GM12878 (cell line): ENCODE measurements around the gene KCNC1. TPM values are rescaled to one million over a fixed set of nuclear protein-coding genes. Genes with fewer than 3 reads are reported as not detected.

ENCODE experiments used
- ATAC-seq: fragments of 200-7000 bp; cut with Tn5 transposase; 3 replicates; pipeline ENCODE4 v1.9.1; 2020; ENCODE audit warnings: mild to moderate bottlenecking, moderate library complexity
- BruUV-seq: library from RNA; stranded (reverse); fragments of 400-500 nt; replicated peaks from 2 replicates; lab custom pipeline; 2021; lab: Mats Ljungman, UMichigan
- CTCF ChIA-PET: fragments of 300-600 bp; sonication (Branson Sonifier 250); formaldehyde crosslinking; extraction: SDS; loops from one replicate; lab custom pipeline; 2021; ENCODE audit warnings: inconsistent platforms; lab: Yijun Ruan, JAX
- POLR2A ChIA-PET: fragments of 350-600 bp; formaldehyde crosslinking; extraction: SDS; loops from one replicate; lab custom pipeline; 2021; ENCODE audit warnings: inconsistent platforms; lab: Charles Lee
- RAD21 ChIA-PET: fragments of 300-600 bp; sonication (Branson Sonifier 250); formaldehyde crosslinking; loops from one replicate; lab custom pipeline; 2023; ENCODE audit warnings: antibody characterized with exemption; ENCODE audit not compliant: unreplicated experiment; lab: Charles Lee
- SMC1A ChIA-PET: fragments of 300-600 bp; sonication (Branson Sonifier 250); formaldehyde crosslinking; loops from one replicate; lab custom pipeline; 2023; ENCODE audit not compliant: unreplicated experiment, uncharacterized antibody; lab: Charles Lee
- DNase-seq: peaks from one replicate; pipeline ENCODE4 v3.0.0-alpha.2; 2011; ENCODE audit warnings: low read depth, low spot score
- FAIRE-seq: peaks from 3 replicates; lab custom pipeline; 2011; peaks lifted over from hg19 to GRCh38; lab: Jason Lieb, UNC
- H2AFZ ChIP-seq: 2 replicates; pipeline ENCODE4 v1.6.0; 2011; ENCODE audit warnings: low read depth, low read length, control low read depth; ENCODE audit not compliant: control insufficient read depth
- H3K27ac ChIP-seq: 2 replicates; pipeline ENCODE4 v1.5.1; 2011; ENCODE audit warnings: control low read depth; ENCODE audit not compliant: control insufficient read depth, insufficient read depth
- H3K27me3 ChIP-seq, 2 experiments: replicated peaks in 1 of 2; 2 replicates each; pipeline versions ENCODE4 v1.6.0 to v1.6.1; 2011; ENCODE audit warnings: low read length in 1 of 2; ENCODE audit not compliant: control insufficient read depth in 2 of 2, insufficient read depth in 2 of 2
- H3K36me3 ChIP-seq, 2 experiments: 2 replicates each; pipeline ENCODE4 v1.5.1; 2011; ENCODE audit warnings: low read length in 1 of 2; ENCODE audit not compliant: control insufficient read depth in 2 of 2, insufficient read depth in 2 of 2
- H3K4me1 ChIP-seq: 2 replicates; pipeline ENCODE4 v1.6.1; 2011; ENCODE audit warnings: mild to moderate bottlenecking, low read length, moderate library complexity, mixed read lengths; ENCODE audit not compliant: control insufficient read depth, insufficient read depth
- H3K4me2 ChIP-seq: 2 replicates; pipeline ENCODE4 v1.6.0; 2011; ENCODE audit warnings: control low read depth; ENCODE audit not compliant: control insufficient read depth, insufficient read depth
- H3K4me3 ChIP-seq: fragments of 200-600 bp; sonication (generic); 2 replicates; pipeline ENCODE4 v1.5.1; 2016
- H3K79me2 ChIP-seq: 2 replicates; pipeline ENCODE4 v1.6.0; 2011; ENCODE audit warnings: low read length; ENCODE audit not compliant: control insufficient read depth, insufficient read depth
- H3K9ac ChIP-seq: 2 replicates; pipeline ENCODE4 v1.8.0; 2011; ENCODE audit warnings: low read length, control low read depth, mixed read lengths; ENCODE audit not compliant: control insufficient read depth, insufficient read depth
- H3K9me3 ChIP-seq: replicated peaks from 3 replicates; pipeline ENCODE4 v1.5.1; 2011; ENCODE audit warnings: mild to moderate bottlenecking, low read length; ENCODE audit not compliant: control insufficient read depth, insufficient read depth
- H4K20me1 ChIP-seq: 2 replicates; pipeline ENCODE4 v1.6.0; 2011; ENCODE audit not compliant: control insufficient read depth, insufficient read depth
- BACH1 ChIP-seq: fragments of 450-650 bp; IDR thresholded peaks from 2 replicates; pipeline ENCODE4 v1.6.1; 2017; ENCODE audit warnings: mild to moderate bottlenecking, borderline replicate concordance
- BCL11A ChIP-seq: IDR thresholded peaks from 2 replicates; pipeline ENCODE4 v1.6.1; 2011; ENCODE audit warnings: low read depth, low read length
- DPF2 ChIP-seq: fragments of 450-650 bp; IDR thresholded peaks from 2 replicates; pipeline ENCODE4 v1.6.1; 2017; ENCODE audit warnings: mild to moderate bottlenecking
- KAT2A ChIP-seq: conservative IDR thresholded peaks from 2 replicates; pipeline ENCODE4 v1.6.1; 2011; ENCODE audit warnings: low read depth, low read length; ENCODE audit not compliant: control insufficient read depth
- KLF5 ChIP-seq: fragments of 450-650 bp; IDR thresholded peaks from 2 replicates; pipeline ENCODE4 v1.6.1; 2014; ENCODE audit warnings: mild to moderate bottlenecking; ENCODE audit not compliant: partially characterized antibody
- MYB ChIP-seq: fragments of 150-350 bp; IDR thresholded peaks from 2 replicates; pipeline ENCODE4 v1.6.1; 2014; ENCODE audit warnings: mild to moderate bottlenecking, low read depth, low read length, borderline replicate concordance
- NR2C2 ChIP-seq: IDR thresholded peaks from 2 replicates; pipeline ENCODE4 v1.6.1; 2011; ENCODE audit warnings: borderline replicate concordance, low read depth; ENCODE audit not compliant: control insufficient read depth, insufficient read length
- PAX5 ChIP-seq: IDR thresholded peaks from 2 replicates; pipeline ENCODE4 v1.6.1; 2011; ENCODE audit warnings: low read depth, low read length, borderline replicate concordance
- PBX3 ChIP-seq: IDR thresholded peaks from 2 replicates; pipeline ENCODE4 v1.6.1; 2011; ENCODE audit warnings: mild to moderate bottlenecking, low read depth, low read length, moderate library complexity; ENCODE audit not compliant: insufficient replicate concordance
- RCOR1 ChIP-seq: conservative IDR thresholded peaks from 2 replicates; pipeline ENCODE4 v1.6.1; 2012; ENCODE audit warnings: low read depth, low read length, improper control_type of control experiment
- SPI1 ChIP-seq: IDR thresholded peaks from 2 replicates; pipeline ENCODE4 v1.6.1; 2011; ENCODE audit warnings: low read depth, mild to moderate bottlenecking, low read length, moderate library complexity, borderline replicate concordance; ENCODE audit not compliant: insufficient read depth
- STAT1 ChIP-seq: fragments of 450-650 bp; conservative IDR thresholded peaks from 2 replicates; pipeline ENCODE4 v1.6.1; 2014; ENCODE audit warnings: antibody characterized with exemption, mild to moderate bottlenecking
- ZSCAN29 ChIP-seq: fragments of 450-650 bp; IDR thresholded peaks from 2 replicates; pipeline ENCODE4 v1.6.1; 2017; ENCODE audit warnings: mild to moderate bottlenecking, moderate library complexity
- WGBS: methylation state at CpG from one replicate; pipeline ENCODE4 v1.1.6; 2016; ENCODE audit warnings: low lambda C conversion rate; ENCODE audit not compliant: insufficient replicate concordance, insufficient coverage; ENCODE audit errors: missing lambda C conversion rate; 5-methylcytosine and 5-hydroxymethylcytosine counted together
- in situ Hi-C: fragments of 300-500 bp; cut with MboI; formaldehyde crosslinking; loops from 9 replicates; pipeline ENCODE4 v1.14.3; 2018; ENCODE audit warnings: mixed read lengths
- intact Hi-C: fragments of 100-400 bp; cut with micrococcal nuclease; formaldehyde crosslinking; loops from one replicate; pipeline ENCODE4 v1.14.2; 2022; ENCODE audit not compliant: unreplicated experiment
- polyA plus RNA-seq, 11 experiments: library from polyadenylated mRNA; depleted of rRNA in 4 of 11; unstranded in 6 of 11; stranded (reverse) in 5 of 11; fragments of >200 nt; fragmentation: Nextera tagmentation in 4 of 11; fragmentation: Illumina TruSeq in 1 of 11; extraction: Ambion mirVana in 4 of 11; extraction: Trizol in 1 of 11; gene quantifications; 1 replicate in 1 of 11; 2 replicates in 10 of 11; pipeline versions ENCODE4 v1.2.1 to v1.2.3, GENCODE V29; 2011 to 2016; ENCODE audit warnings: inconsistent platforms in 2 of 11, missing spikeins in 2 of 11, low read depth in 1 of 11
- total RNA-seq, 4 experiments: library from RNA; depleted of rRNA in 3 of 4; stranded (reverse); fragments of >200 nt in 3 of 4; fragmentation: Illumina TruSeq in 1 of 4; extraction: Trizol in 1 of 4; gene quantifications; 2 replicates each; pipeline versions ENCODE4 v1.2.1 to v1.2.3, GENCODE V29; 2013 to 2021
- TF ChIP-seq, protein P1 (sequence below): IDR thresholded peaks from 2 replicates; pipeline ENCODE4 v1.6.1; 2012; ENCODE audit warnings: low read depth, low read length, improper control_type of control experiment
- TF ChIP-seq, protein P2 (sequence below): fragments of 450-650 bp; IDR thresholded peaks from 2 replicates; pipeline ENCODE4 v1.6.1; 2017; ENCODE audit warnings: mild to moderate bottlenecking, low read depth, inconsistent platforms; ENCODE audit not compliant: poor library complexity, severe bottlenecking

Gene KCNC1
- total and polyA plus RNA-seq, 10 of the 15 experiments (the other 5 are each of a cell fraction or from before 2014, with no cell fraction given): 0.27 to 0.34 TPM; not detected in 8

GRCh38 chr11:17691550-17691949 is 43.0 kb upstream of the KCNC1 start (continued):
- no peak for TF ChIP-seq SPI1

DNA sequence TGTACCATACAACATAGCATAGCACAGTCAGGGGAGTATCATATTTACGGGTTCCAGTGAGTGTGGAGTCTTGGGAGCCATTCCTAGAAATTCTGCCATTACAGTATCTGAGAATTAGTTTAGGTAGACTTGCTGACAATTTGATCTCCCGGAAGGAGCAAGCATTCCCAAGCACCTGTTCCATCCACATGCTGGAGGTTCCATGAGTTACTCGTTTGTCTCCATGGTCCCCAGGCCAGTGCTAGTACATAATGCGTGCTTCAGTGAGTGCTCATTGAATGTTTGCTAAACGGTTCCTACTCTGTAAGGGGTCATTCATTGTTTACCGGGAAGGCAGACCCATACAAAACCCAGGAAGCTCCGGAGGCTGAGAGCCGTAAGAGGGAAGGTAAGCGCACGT is 42.6 kb upstream of the KCNC1 start:
- TF ChIP-seq ZSCAN29 (no peak), BACH1 (no peak), RCOR1 (no peak), PBX3 (no peak), MYB (no peak), KLF5 (no peak), STAT1 (no peak), KAT2A (no peak), PAX5 (no peak), BCL11A (no peak), NR2C2 (no peak), DPF2 (no peak)
- TF ChIP-seq, protein P1, sequence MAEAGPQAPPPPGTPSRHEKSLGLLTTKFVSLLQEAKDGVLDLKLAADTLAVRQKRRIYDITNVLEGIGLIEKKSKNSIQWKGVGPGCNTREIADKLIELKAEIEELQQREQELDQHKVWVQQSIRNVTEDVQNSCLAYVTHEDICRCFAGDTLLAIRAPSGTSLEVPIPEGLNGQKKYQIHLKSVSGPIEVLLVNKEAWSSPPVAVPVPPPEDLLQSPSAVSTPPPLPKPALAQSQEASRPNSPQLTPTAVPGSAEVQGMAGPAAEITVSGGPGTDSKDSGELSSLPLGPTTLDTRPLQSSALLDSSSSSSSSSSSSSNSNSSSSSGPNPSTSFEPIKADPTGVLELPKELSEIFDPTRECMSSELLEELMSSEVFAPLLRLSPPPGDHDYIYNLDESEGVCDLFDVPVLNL: no peak
- TF ChIP-seq, protein P2, sequence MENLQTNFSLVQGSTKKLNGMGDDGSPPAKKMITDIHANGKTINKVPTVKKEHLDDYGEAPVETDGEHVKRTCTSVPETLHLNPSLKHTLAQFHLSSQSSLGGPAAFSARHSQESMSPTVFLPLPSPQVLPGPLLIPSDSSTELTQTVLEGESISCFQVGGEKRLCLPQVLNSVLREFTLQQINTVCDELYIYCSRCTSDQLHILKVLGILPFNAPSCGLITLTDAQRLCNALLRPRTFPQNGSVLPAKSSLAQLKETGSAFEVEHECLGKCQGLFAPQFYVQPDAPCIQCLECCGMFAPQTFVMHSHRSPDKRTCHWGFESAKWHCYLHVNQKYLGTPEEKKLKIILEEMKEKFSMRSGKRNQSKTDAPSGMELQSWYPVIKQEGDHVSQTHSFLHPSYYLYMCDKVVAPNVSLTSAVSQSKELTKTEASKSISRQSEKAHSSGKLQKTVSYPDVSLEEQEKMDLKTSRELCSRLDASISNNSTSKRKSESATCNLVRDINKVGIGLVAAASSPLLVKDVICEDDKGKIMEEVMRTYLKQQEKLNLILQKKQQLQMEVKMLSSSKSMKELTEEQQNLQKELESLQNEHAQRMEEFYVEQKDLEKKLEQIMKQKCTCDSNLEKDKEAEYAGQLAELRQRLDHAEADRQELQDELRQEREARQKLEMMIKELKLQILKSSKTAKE: no peak
- H3K36me3 ChIP-seq: no peaks in the 10 kb centered on the region
- FAIRE-seq: no peak
- no peak overlapping the region for H3K4me3 ChIP-seq
- no peak overlapping the region for H3K9ac ChIP-seq
- intact Hi-C loops (no loop called here), in situ Hi-C loops (no loop called here)
- H2AFZ ChIP-seq: no peak overlapping the region
- SMC1A ChIA-PET: no interaction called here
- no peak overlapping the region for H3K4me2 ChIP-seq
- BruUV-seq: no TSS peak
- POLR2A ChIA-PET: no interaction called here
- H3K27ac ChIP-seq: no peak overlapping the region
- no peaks in the 10 kb centered on the region for H4K20me1 ChIP-seq
- CTCF ChIA-PET: no interaction called here
- no peaks in the 10 kb centered on the region; the same call in 2 of the 3 replicates for H3K9me3 ChIP-seq
- no peaks in the 10 kb centered on the region for H3K4me1 ChIP-seq
- H3K27me3 ChIP-seq: peaks cover 4% of the 10 kb centered on the region in 2 experiments
- no peak for ATAC-seq
- no peak for DNase-seq
- 21% methylated on average over 10 of the region's 10 CpGs for WGBS
- no peaks in the 10 kb centered on the region for H3K79me2 ChIP-seq
- RAD21 ChIA-PET: no interaction called here
